NCI-H526 (cell line): ENCODE measurements around the gene EZH1.

Experiments
- DNase-seq, 2 experiments: peaks; one replicate each; lab custom pipeline; 2025; lab: John Stamatoyannopoulos, UW

The EZH1 gene

DNA sequence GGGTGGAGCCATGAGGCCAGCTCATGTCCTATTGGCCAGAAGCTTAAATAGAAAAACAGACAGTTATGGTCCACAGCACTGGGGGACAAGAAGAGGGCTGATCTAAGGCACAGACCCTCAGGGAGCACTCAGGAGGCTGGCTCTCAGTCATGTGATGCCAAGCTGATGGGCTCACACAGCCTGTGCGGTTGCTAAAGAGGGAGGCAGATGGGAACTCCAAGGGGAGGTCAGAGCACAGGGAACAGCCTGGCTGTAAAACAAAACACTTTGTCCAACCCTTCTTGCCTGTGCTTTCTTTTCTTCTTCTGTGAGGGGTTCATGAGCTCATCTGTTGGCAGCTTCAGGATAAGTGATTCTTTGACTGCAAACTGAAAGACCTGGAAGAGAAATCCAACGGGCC lies 35.3 kb downstream of the EZH1 start:
- no peak for DNase-seq

DNA sequence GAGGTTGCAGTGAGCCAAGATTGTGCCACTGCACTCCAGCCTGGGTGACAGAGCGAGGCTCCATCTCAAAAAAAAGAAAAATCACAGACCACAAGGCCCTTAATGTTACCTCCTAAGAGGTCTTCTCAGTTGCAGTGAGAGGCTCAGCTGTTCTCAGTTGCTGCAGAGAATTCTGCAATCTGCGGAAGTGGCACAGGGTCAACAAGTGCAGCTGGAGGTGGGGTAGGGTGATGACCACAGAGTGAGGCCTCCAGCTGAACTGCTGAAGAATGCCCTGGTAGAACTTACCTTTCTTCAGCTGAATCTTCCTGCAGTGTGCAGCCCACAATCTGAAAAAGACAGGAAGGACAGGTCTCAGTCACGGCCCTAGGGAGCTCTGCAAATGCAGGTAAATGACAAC lies 36.3 kb downstream of the EZH1 start:
- no peak for DNase-seq

DNA sequence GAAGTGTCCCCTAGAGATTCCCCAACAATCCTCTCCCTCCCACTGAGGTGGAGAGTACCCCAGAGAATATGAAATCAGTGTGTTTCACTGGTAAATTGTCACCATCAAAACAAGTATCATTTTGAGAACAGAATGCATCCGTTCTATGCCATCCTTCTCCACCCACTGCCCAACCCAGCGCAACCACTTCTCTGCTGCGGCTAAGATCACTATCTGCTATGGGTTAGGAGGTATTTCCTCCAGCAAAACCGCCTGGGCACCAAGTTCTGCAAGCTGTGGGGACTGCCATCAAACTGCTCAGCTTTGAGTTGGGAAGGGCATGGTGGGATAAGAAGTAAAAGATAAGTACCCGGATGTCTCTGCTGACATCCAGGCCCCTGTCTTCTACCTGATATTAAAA lies 38.1 kb downstream of the EZH1 start:
- DNase-seq: no peak

DNA sequence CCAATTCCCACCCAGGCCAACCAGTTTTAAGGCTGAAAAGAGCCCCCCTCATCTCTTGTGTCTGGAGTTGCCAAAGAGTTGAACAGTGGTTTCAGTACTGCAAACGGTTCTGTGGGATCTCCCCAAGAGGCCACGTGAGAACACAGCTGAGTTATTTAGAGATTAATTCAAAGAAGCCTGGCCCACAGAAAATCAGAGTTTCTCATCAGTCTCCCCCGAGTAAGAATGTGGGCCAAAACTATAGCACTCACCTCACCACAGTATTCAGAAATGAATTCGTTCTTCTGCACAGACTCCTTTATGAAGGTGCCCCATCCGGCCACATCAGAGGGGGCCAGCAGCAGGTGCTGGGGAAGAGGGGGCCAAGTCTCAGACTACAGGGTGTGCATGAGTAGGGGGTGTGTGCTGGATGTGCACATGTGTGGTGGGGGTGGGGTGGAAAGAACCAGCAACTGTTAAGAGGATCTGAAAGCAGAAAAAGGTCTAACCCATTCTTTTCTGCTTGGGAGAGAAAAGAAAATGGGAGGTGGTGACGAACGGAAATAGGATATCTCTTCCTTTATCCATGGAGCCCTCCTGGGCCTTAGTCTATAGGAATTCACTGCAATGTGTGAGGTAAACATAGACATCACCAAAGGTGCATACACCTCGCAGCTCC lies 39.9 kb downstream of the EZH1 start:
- no peak for DNase-seq

DNA sequence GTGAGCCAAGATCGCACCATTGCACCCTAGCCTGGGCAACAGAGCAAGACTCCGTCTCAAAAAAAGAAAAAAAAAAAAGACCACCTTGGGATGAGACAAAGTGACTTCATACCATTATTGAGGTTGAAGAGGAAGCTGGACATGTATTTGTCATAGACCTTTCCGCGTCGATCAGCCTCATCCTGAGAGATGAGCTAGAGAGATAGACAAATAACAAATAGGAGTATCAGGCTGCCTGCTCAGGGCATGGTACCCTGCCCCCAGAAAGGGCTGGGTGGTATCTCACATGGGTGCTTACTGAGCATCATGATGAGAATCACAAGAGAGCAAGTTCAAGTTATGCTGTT lies 40.4 kb downstream of the EZH1 start:
- DNase-seq: no peak

DNA sequence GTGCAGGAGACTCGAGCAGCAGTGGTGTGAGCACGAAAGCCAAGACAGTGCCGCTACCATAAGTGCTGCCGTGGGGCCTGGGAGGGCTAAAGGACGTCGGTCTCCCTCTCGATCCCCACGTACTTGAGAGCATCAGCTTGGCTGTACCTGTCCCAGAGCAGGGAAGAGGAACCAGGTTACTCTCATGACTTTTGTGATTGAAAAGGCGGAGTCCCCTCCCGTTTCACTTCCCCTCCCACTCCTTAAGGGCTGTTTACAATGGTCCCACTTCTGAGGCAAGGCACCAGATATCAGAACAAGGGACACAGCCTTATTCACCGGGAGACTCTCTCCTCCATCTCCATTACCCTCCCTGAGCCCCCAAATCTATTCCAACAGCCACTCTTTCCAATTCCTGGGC lies 42.4 kb downstream of the EZH1 start:
- no peak for DNase-seq

GRCh38 chr17:42700586-42701289 lies 44.1 kb downstream of the EZH1 start:
- DNase-seq: no peak

- DNase-seq: no peak
These were observed 45.5 kb downstream of the EZH1 start for GRCh38 chr17:42699415-42699740.

- no peak for DNase-seq
These were observed 46.0 kb downstream of the EZH1 start for GRCh38 chr17:42698736-42699414.

DNA sequence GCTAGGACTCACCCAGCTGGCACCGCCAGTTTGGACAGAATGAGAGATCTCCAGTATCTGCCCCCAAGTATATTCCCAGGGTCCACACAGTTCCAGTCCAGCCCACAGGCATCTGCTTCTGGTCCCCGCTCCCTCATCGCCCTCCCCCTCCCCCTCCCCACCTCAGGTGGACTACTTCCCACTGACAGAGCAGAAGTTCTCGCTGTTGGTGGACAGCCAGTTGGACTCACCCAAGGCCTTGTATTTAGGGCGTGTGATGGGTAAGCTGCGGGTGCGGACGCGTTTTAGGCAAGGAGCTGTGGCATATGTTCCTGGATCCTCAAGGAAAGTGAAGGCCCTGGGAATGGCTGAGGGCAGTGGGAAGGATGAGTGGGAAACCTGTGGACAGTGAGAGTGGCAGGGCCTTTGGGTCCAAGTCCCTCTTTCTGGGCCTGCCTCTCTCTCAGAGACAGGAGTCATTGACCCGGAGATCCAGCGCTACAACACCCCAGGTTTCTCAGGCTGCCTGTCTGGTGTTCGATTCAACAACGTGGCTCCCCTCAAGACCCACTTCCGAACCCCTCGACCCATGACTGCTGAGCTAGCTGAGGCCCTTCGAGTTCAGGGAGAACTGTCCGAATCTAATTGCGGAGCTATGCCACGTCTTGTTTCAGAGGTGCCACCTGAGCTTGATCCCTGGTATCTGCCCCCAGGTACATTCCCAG lies 47.6 kb downstream of the EZH1 start:
- DNase-seq: no peak

DNA sequence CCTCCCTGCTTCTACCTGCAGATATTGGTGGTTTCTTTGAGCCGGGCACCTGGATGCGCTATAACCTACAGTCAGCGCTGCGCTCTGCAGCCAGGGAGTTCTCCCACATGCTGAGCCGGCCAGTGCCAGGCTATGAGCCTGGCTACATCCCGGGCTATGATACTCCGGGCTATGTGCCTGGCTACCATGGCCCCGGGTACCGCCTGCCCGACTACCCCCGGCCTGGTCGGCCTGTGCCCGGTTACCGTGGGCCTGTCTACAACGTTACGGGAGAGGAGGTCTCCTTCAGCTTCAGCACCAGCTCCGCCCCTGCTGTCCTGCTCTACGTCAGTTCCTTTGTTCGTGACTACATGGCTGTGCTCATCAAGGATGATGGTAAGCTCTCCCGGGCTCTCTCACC lies 49.3 kb downstream of the EZH1 start:
- no peak for DNase-seq

DNA sequence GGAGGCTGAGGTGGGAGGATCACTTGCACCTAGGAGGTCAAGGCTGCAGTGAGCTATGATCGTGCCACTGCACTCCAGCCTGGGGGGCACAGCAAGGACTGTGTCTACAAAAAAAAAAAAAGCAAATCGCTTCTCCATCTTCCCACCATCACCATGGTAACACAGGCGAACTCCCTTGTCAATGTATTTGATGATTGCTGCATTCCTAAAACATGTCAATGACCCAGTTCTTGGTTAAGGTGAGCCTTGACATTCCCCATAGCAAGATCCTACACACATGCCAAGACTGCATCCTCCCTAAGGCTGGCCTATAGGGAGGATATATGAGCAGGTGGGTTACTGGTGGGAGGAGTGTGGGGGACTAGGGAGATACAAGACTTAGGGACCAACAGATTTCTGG lies 50.3 kb downstream of the EZH1 start:
- no peak for DNase-seq

DNA sequence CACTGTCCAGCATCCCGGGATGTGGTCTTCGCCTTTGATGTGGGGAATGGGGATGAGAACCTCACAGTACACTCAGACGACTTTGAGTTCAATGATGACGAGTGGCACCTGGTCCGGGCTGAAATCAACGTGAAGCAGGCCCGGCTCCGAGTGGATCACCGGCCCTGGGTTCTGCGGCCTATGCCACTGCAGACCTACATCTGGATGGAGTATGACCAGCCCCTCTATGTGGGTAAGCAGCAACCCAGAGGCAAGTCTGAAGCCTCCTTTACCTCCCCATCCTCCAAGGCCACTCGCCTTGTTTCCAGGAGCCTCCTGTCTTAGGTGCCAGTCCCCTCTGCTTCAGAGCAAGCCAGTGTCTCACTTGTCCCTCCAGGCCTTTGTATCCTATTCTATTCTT lies 52.4 kb downstream of the EZH1 start:
- no peak for DNase-seq

- no peak for DNase-seq
These were observed 53.8 kb downstream of the EZH1 start for GRCh38 chr17:42691021-42691545.

- DNase-seq: no peak
These were observed 54.2 kb downstream of the EZH1 start for GRCh38 chr17:42690596-42690995.

DNA sequence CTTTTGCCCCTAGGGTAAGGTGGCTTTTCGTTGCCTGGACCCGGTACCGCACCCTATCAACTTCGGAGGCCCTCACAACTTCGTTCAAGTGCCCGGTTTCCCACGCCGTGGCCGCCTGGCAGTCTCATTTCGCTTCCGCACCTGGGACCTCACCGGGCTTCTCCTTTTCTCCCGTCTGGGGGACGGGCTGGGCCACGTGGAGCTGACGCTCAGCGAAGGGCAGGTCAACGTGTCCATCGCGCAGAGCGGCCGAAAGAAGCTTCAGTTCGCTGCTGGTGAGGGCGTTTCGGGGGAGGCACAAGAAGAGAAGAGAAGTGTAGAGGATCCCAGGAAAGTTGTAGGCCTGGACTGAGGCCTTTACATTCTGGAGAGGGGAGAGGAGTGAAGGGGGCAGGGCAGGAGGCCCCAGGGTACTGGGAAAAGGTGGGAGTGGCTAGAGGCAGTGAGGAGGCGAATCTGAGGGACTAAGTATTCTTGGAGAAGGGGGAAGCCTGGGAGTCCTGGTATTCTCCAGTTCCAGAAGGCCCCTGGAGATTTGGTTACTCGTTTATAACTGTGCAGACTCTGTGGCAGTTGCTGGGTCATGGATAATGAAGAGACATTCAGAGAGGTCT lies 57.0 kb downstream of the EZH1 start:
- no peak for DNase-seq

- no peak for DNase-seq
These were observed 58.2 kb downstream of the EZH1 start for GRCh38 chr17:42686520-42687128.

DNA sequence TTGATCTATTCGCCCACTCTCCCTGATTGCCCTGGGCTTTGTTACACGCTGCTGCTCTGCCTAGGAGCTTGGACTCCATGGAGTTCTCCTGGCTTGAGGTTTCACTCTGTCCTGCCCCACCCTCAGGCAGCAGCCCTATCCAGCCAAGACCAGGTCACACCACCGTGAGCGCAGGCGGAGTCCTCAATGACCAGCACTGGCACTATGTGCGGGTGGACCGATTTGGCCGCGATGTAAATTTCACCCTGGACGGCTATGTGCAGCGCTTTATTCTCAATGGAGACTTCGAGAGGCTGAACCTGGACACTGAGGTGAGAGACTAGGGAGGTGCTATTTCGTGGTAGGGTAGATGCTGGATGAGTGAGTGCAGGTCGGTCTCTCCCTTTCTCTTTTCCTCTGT lies 59.0 kb downstream of the EZH1 start:
- DNase-seq: no peak

DNA sequence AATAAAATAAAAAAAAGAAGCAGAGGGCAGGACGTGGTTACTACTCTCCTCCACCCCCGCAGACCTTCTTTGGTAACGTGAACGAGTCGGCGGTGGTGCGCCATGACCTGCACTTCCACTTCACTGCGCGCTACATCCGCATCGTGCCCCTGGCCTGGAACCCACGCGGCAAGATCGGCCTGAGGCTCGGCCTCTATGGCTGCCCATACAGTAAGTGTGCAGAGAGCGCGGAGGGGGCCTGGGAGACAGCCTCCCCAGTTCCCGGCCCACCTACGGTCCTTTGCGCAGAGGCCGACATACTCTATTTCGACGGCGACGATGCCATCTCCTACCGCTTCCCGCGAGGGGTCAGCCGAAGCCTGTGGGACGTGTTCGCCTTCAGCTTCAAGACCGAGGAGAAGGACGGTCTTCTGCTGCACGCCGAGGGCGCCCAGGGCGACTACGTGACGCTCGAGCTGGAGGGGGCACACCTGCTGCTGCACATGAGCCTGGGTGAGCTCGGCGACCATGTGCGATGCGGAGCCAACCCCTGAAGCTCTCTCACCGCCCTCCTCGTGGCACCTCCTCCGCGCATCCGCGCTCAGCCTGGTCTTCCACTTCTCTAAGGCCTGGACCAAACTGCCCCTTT lies 59.8 kb downstream of the EZH1 start:
- no peak for DNase-seq

GRCh38 chr17:42683407-42684034 lies 61.3 kb downstream of the EZH1 start:
- DNase-seq: peak; percentile 14 to 68
